ENCODE data around the gene LCE7A. TPM values are rescaled to one million over a fixed set of nuclear protein-coding genes. Genes with fewer than 3 reads are reported as not detected.

The LCE7A gene
- total and polyA plus RNA-seq, 4 donors: not detected

DNA sequence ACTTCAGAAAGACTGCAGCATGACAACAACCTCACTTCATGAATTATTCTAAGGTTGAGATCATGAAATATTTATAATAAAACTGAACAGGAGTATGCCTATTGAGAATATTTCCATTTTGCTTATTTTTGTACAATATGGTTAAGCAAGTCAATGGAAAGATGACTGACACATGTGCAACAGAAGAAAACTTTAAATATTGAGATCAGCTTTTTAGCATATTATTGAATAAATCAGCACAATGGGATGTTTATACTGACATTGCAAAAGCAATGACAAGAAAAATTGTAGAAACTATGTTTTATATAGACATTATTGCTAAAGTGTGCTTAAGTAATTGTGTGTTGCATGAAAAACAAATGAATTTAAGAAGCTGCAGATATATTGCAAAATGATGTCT lies 4.6 kb downstream of the LCE7A start:
- H3K36me3 ChIP-seq (ENCODE audit: control insufficient read depth in 4 of 4, insufficient read depth in 3 of 4, low read depth in 1 of 4, low read length in 3 of 4): no peaks in the 10 kb centered on the region
- H3K4me1 ChIP-seq (ENCODE audit: control insufficient read depth in 4 of 4, insufficient read depth in 4 of 4, low read length in 3 of 4): no peaks in the 10 kb centered on the region
- no peak overlapping the region for H3K9ac ChIP-seq (ENCODE audit: low read depth in 1 of 2, low read length in 2 of 2)
- no peak for DNase-seq (ENCODE audit: low spot score)
- no peak overlapping the region for H3K27ac ChIP-seq (ENCODE audit: low read depth in 1 of 2, low read length in 2 of 2)
- H3K4me3 ChIP-seq (ENCODE audit: low read depth in 1 of 3, low read length in 3 of 3): no peak overlapping the region
- H3K27me3 ChIP-seq (ENCODE audit: control insufficient read depth in 4 of 4, insufficient read depth in 4 of 4, low read length in 3 of 4): peaks cover 0 to 7% (median 0%) of the 10 kb centered on the region in 4 donors
- TF ChIP-seq SP1 (IDR thresholded peaks at IDR 0.05) (no peak), EGR1 (IDR thresholded peaks at IDR 0.05; ENCODE audit: low read depth in 2 of 2) (no peak), YY1 (IDR thresholded peaks at IDR 0.05) (no peak), TAF1 (conservative IDR thresholded peaks at IDR 0.05) (no peak), RXRA (IDR thresholded peaks at IDR 0.05) (no peak), JUND (IDR thresholded peaks at IDR 0.05) (no peak), NR2F2 (IDR thresholded peaks at IDR 0.05) (no peak), FOXA1 (IDR thresholded peaks at IDR 0.05) (no peak), FOXA2 (IDR thresholded peaks at IDR 0.05) (no peak), GABPA (IDR thresholded peaks at IDR 0.05 in 1 of 2, conservative IDR thresholded peaks at IDR 0.05 in 1 of 2) (no peak), RAD21 (IDR thresholded peaks at IDR 0.05) (no peak), HNF4A (conservative IDR thresholded peaks at IDR 0.05) (no peak), HNF4G (IDR thresholded peaks at IDR 0.05) (no peak)
- TF ChIP-seq, protein P1, sequence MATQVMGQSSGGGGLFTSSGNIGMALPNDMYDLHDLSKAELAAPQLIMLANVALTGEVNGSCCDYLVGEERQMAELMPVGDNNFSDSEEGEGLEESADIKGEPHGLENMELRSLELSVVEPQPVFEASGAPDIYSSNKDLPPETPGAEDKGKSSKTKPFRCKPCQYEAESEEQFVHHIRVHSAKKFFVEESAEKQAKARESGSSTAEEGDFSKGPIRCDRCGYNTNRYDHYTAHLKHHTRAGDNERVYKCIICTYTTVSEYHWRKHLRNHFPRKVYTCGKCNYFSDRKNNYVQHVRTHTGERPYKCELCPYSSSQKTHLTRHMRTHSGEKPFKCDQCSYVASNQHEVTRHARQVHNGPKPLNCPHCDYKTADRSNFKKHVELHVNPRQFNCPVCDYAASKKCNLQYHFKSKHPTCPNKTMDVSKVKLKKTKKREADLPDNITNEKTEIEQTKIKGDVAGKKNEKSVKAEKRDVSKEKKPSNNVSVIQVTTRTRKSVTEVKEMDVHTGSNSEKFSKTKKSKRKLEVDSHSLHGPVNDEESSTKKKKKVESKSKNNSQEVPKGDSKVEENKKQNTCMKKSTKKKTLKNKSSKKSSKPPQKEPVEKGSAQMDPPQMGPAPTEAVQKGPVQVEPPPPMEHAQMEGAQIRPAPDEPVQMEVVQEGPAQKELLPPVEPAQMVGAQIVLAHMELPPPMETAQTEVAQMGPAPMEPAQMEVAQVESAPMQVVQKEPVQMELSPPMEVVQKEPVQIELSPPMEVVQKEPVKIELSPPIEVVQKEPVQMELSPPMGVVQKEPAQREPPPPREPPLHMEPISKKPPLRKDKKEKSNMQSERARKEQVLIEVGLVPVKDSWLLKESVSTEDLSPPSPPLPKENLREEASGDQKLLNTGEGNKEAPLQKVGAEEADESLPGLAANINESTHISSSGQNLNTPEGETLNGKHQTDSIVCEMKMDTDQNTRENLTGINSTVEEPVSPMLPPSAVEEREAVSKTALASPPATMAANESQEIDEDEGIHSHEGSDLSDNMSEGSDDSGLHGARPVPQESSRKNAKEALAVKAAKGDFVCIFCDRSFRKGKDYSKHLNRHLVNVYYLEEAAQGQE (IDR thresholded peaks at IDR 0.05): no peak
- TF ChIP-seq, protein P2, sequence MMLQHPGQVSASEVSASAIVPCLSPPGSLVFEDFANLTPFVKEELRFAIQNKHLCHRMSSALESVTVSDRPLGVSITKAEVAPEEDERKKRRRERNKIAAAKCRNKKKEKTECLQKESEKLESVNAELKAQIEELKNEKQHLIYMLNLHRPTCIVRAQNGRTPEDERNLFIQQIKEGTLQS (IDR thresholded peaks at IDR 0.05): no peak
- TF ChIP-seq, protein P3, sequence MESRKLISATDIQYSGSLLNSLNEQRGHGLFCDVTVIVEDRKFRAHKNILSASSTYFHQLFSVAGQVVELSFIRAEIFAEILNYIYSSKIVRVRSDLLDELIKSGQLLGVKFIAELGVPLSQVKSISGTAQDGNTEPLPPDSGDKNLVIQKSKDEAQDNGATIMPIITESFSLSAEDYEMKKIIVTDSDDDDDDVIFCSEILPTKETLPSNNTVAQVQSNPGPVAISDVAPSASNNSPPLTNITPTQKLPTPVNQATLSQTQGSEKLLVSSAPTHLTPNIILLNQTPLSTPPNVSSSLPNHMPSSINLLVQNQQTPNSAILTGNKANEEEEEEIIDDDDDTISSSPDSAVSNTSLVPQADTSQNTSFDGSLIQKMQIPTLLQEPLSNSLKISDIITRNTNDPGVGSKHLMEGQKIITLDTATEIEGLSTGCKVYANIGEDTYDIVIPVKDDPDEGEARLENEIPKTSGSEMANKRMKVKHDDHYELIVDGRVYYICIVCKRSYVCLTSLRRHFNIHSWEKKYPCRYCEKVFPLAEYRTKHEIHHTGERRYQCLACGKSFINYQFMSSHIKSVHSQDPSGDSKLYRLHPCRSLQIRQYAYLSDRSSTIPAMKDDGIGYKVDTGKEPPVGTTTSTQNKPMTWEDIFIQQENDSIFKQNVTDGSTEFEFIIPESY (IDR thresholded peaks at IDR 0.05): no peak
- TF ChIP-seq, protein P4, sequence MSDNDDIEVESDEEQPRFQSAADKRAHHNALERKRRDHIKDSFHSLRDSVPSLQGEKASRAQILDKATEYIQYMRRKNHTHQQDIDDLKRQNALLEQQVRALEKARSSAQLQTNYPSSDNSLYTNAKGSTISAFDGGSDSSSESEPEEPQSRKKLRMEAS (IDR thresholded peaks at IDR 0.05): no peak
- TF ChIP-seq, protein P5, sequence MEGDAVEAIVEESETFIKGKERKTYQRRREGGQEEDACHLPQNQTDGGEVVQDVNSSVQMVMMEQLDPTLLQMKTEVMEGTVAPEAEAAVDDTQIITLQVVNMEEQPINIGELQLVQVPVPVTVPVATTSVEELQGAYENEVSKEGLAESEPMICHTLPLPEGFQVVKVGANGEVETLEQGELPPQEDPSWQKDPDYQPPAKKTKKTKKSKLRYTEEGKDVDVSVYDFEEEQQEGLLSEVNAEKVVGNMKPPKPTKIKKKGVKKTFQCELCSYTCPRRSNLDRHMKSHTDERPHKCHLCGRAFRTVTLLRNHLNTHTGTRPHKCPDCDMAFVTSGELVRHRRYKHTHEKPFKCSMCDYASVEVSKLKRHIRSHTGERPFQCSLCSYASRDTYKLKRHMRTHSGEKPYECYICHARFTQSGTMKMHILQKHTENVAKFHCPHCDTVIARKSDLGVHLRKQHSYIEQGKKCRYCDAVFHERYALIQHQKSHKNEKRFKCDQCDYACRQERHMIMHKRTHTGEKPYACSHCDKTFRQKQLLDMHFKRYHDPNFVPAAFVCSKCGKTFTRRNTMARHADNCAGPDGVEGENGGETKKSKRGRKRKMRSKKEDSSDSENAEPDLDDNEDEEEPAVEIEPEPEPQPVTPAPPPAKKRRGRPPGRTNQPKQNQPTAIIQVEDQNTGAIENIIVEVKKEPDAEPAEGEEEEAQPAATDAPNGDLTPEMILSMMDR (IDR thresholded peaks at IDR 0.05; ENCODE audit: low read depth, low read length, missing input control): no peak
- H3K9me3 ChIP-seq (ENCODE audit: control insufficient read depth in 4 of 4, low read length in 3 of 4): no peaks in the 10 kb centered on the region
